HepG2 (cell line): Measurements from ENCODE around the gene ID3. TPM values are rescaled to one million over a fixed set of nuclear protein-coding genes. Genes with fewer than 3 reads are reported as not detected.

Source experiments
- ATAC-seq: fragments of 200-7000 bp; cut with Tn5 transposase; 3 replicates; pipeline ENCODE4 v1.9.1; 2020; ENCODE audit warnings: mild to moderate bottlenecking, moderate library complexity
- BruUV-seq: library from RNA; stranded (reverse); fragments of 400-500 nt; replicated peaks from 2 replicates; lab custom pipeline; 2021; lab: Mats Ljungman, UMichigan
- CTCF ChIA-PET: fragments of 300-600 bp; formaldehyde crosslinking; extraction: SDS; loops from one replicate; lab custom pipeline; 2021; ENCODE audit warnings: low total read pairs, inconsistent platforms, low intra/inter-chr PET ratio; lab: Yijun Ruan, JAX
- POLR2A ChIA-PET: fragments of 350-600 bp; sonication (Branson Sonifier 250); formaldehyde crosslinking; loops from one replicate; lab custom pipeline; 2020; ENCODE audit warnings: antibody characterized with exemption, inconsistent platforms; lab: Yijun Ruan, JAX
- DNase-seq: peaks from one replicate; pipeline ENCODE4 v3.0.0-alpha.2; 2015; ENCODE audit warnings: low spot score
- FAIRE-seq: peaks from 3 replicates; lab custom pipeline; 2011; peaks lifted over from hg19 to GRCh38; lab: Jason Lieb, UNC
- H2AFZ ChIP-seq: one replicate; pipeline ENCODE4 v1.6.1; 2011; ENCODE audit warnings: low read length, inconsistent platforms
- H3K27ac ChIP-seq: fragments of 300-600 bp; 3 replicates; pipeline ENCODE4 v1.8.0; 2011; ENCODE audit warnings: mixed run types, mild to moderate bottlenecking, mixed read lengths, low read length, inconsistent platforms; ENCODE audit not compliant: insufficient read depth; ENCODE audit errors: extremely low read length
- H3K27me3 ChIP-seq, 2 experiments: fragments of 200-600 bp in 1 of 2; 2 replicates in 1 of 2; 3 replicates in 1 of 2; pipeline versions ENCODE4 v1.6.0 to v1.8.0; 2011; ENCODE audit warnings: low read length in 2 of 2, mild to moderate bottlenecking in 2 of 2, moderate library complexity in 2 of 2, inconsistent platforms in 1 of 2; ENCODE audit not compliant: insufficient read depth in 2 of 2, control insufficient read depth in 1 of 2
- H3K36me3 ChIP-seq, 2 experiments: fragments of 200-600 bp in 1 of 2; replicated peaks in 1 of 2; 2 replicates in 1 of 2; 3 replicates in 1 of 2; pipeline versions ENCODE4 v1.5.1 to v1.8.0; 2011; ENCODE audit warnings: low read length in 2 of 2, inconsistent platforms in 1 of 2; ENCODE audit not compliant: insufficient read depth in 2 of 2, control insufficient read depth in 1 of 2
- H3K4me1 ChIP-seq: 2 replicates; pipeline ENCODE4 v1.5.1; 2012; ENCODE audit warnings: low read length, inconsistent platforms; ENCODE audit not compliant: insufficient read depth
- H3K4me2 ChIP-seq: 2 replicates; pipeline ENCODE4 v1.6.0; 2011; ENCODE audit warnings: low read depth, low read length, inconsistent platforms
- H3K4me3 ChIP-seq, 3 experiments: fragments of 200-600 bp in 1 of 3; sonication (generic), shearing (Covaris generic) in 1 of 3; replicated peaks in 1 of 3; 2 replicates each; pipeline ENCODE4 v1.5.1; 2011 to 2016; ENCODE audit warnings: low read length in 3 of 3, inconsistent platforms in 2 of 3, low read depth in 2 of 3, mild to moderate bottlenecking in 2 of 3, control low read depth in 1 of 3, mixed read lengths in 1 of 3; ENCODE audit not compliant: insufficient read depth in 1 of 3
- H3K79me2 ChIP-seq: one replicate; pipeline ENCODE4 v1.6.1; 2011; ENCODE audit warnings: low read length, inconsistent platforms; ENCODE audit not compliant: insufficient read depth
- H3K9ac ChIP-seq: 2 replicates; pipeline ENCODE4 v1.6.0; 2011; ENCODE audit warnings: mild to moderate bottlenecking, low read depth, low read length, inconsistent platforms; ENCODE audit not compliant: insufficient read depth
- H3K9me3 ChIP-seq: 2 replicates; pipeline ENCODE4 v1.5.1; 2012; ENCODE audit warnings: mild to moderate bottlenecking, low read length
- H4K20me1 ChIP-seq: 2 replicates; pipeline ENCODE4 v1.6.0; 2011; ENCODE audit warnings: inconsistent platforms, mild to moderate bottlenecking, low read length, moderate library complexity; ENCODE audit not compliant: insufficient read depth
- DMAP1 ChIP-seq: IDR thresholded peaks from 2 replicates; pipeline ENCODE4 v1.6.1; 2016
- FOXC1 ChIP-seq: sonication (generic); formaldehyde crosslinking; IDR thresholded peaks from 2 replicates; pipeline ENCODE4 v1.8.0; 2022; ENCODE audit warnings: mild to moderate bottlenecking, missing genetic modification reagents, borderline replicate concordance
- RORA ChIP-seq: sonication (generic); formaldehyde crosslinking; IDR thresholded peaks from 2 replicates; pipeline ENCODE4 v1.5.0; 2020; ENCODE audit warnings: mild to moderate bottlenecking, missing genetic modification reagents, moderate library complexity
- SNAI1 ChIP-seq: sonication (generic); formaldehyde crosslinking; IDR thresholded peaks from 2 replicates; pipeline ENCODE4 v1.5.0; 2020; ENCODE audit warnings: mild to moderate bottlenecking, missing genetic modification reagents, borderline replicate concordance
- ZFAT ChIP-seq: sonication (generic); formaldehyde crosslinking; conservative IDR thresholded peaks from 2 replicates; pipeline ENCODE4 v1.8.1; 2023; ENCODE audit warnings: missing genetic modification reagents, inconsistent platforms
- ZNF263 ChIP-seq: sonication (generic); formaldehyde crosslinking; IDR thresholded peaks from 2 replicates; pipeline ENCODE4 v1.4.0; 2020; ENCODE audit warnings: missing genetic modification reagents
- WGBS: methylation state at CpG from one replicate; pipeline ENCODE4 v1.1.6; 2017; ENCODE audit warnings: low lambda C conversion rate; 5-methylcytosine and 5-hydroxymethylcytosine counted together
- in situ Hi-C: cut with HindIII; loops from 2 replicates; pipeline ENCODE4 v1.10.0; 2017; ENCODE audit warnings: low pct_unique_long_range_greater_than_20kb; ENCODE audit not compliant: extremely low pct_ligation_motif_present
- intact Hi-C: fragments of 100-400 bp; cut with micrococcal nuclease; formaldehyde crosslinking; loops from one replicate; pipeline ENCODE4 v1.10.0; 2022; ENCODE audit not compliant: unreplicated experiment
- polyA plus RNA-seq, 8 experiments: library from polyadenylated mRNA; depleted of rRNA in 3 of 8; stranded (reverse) in 7 of 8; unstranded in 1 of 8; fragments of >200 nt; fragmentation: Illumina TruSeq in 4 of 8; extraction: Trizol in 4 of 8; gene quantifications; 2 replicates each; pipeline versions ENCODE4 v1.2.1 to v1.2.3, GENCODE V29; 2011 to 2016; ENCODE audit warnings: low read depth in 4 of 8, missing spikeins in 1 of 8, mixed read lengths in 1 of 8; ENCODE audit not compliant: insufficient read depth in 1 of 8
- total RNA-seq, 5 experiments: library from RNA; depleted of rRNA; stranded (reverse); fragments of >200 nt; fragmentation: Illumina TruSeq; extraction: Trizol; gene quantifications; 2 replicates each; pipeline ENCODE4 v1.2.3, GENCODE V29; 2016; ENCODE audit warnings: low read depth in 1 of 5
- TF ChIP-seq, protein P1 (sequence below): IDR thresholded peaks from 2 replicates; pipeline ENCODE4 v1.6.1; 2016; ENCODE audit warnings: low read depth, missing genetic modification reagents, missing compliant biosample characterization

The ID3 gene
- total and polyA plus RNA-seq, 2 of the 13 experiments (the other 11 are each of a cell fraction or from before 2014, with no cell fraction given), result 64.8 to 115 TPM

- H3K9ac ChIP-seq, result no peak overlapping the region
- intact Hi-C loops (loop anchor here (1.0 kb wide), 1 partner anchor 9 kb away; no protein-coding TSS in a partner anchor), in situ Hi-C loops (no loop called here)
- no peak overlapping the region for H3K4me2 ChIP-seq
- no peaks in the 10 kb centered on the region for H4K20me1 ChIP-seq
- H3K27me3 ChIP-seq, result no peaks in the 10 kb centered on the region
- 96% methylated on average over 4 of the region's 8 CpGs for WGBS
- CTCF ChIA-PET, result no interaction called here
- no TSS peak for BruUV-seq
- peaks cover 44% of the 10 kb centered on the region for H3K4me1 ChIP-seq
- H3K36me3 ChIP-seq, result peaks cover 0 to 8% of the 10 kb centered on the region in 2 experiments; a peak in 2 of 5 replicates
- POLR2A ChIA-PET, result no interaction called here
- H3K4me3 ChIP-seq, result no peak overlapping the region
- no peak for ATAC-seq
- H3K27ac ChIP-seq, result no peak overlapping the region
- no peaks in the 10 kb centered on the region for H3K79me2 ChIP-seq
- no peak for TF ChIP-seq DMAP1 (CRISPR knock-in tag)
- no peak for TF ChIP-seq ZNF263 (CRISPR knock-in tag)
- TF ChIP-seq, protein P1, sequence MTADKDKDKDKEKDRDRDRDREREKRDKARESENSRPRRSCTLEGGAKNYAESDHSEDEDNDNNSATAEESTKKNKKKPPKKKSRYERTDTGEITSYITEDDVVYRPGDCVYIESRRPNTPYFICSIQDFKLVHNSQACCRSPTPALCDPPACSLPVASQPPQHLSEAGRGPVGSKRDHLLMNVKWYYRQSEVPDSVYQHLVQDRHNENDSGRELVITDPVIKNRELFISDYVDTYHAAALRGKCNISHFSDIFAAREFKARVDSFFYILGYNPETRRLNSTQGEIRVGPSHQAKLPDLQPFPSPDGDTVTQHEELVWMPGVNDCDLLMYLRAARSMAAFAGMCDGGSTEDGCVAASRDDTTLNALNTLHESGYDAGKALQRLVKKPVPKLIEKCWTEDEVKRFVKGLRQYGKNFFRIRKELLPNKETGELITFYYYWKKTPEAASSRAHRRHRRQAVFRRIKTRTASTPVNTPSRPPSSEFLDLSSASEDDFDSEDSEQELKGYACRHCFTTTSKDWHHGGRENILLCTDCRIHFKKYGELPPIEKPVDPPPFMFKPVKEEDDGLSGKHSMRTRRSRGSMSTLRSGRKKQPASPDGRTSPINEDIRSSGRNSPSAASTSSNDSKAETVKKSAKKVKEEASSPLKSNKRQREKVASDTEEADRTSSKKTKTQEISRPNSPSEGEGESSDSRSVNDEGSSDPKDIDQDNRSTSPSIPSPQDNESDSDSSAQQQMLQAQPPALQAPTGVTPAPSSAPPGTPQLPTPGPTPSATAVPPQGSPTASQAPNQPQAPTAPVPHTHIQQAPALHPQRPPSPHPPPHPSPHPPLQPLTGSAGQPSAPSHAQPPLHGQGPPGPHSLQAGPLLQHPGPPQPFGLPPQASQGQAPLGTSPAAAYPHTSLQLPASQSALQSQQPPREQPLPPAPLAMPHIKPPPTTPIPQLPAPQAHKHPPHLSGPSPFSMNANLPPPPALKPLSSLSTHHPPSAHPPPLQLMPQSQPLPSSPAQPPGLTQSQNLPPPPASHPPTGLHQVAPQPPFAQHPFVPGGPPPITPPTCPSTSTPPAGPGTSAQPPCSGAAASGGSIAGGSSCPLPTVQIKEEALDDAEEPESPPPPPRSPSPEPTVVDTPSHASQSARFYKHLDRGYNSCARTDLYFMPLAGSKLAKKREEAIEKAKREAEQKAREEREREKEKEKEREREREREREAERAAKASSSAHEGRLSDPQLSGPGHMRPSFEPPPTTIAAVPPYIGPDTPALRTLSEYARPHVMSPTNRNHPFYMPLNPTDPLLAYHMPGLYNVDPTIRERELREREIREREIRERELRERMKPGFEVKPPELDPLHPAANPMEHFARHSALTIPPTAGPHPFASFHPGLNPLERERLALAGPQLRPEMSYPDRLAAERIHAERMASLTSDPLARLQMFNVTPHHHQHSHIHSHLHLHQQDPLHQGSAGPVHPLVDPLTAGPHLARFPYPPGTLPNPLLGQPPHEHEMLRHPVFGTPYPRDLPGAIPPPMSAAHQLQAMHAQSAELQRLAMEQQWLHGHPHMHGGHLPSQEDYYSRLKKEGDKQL, result no peak
- no peak for TF ChIP-seq ZFAT (CRISPR knock-in tag)
- TF ChIP-seq RORA (CRISPR knock-in tag), result no peak
- no peak for TF ChIP-seq SNAI1
- TF ChIP-seq FOXC1, result no peak
- no peak overlapping the region for H2AFZ ChIP-seq
- no peak for DNase-seq
- no peaks in the 10 kb centered on the region for H3K9me3 ChIP-seq
- FAIRE-seq, result no peak
Measured at GRCh38 chr1:23526329-23527041, 32.8 kb downstream of the ID3 start.
